Stimulated activated CD4-positive, alpha-beta T cell treated with anti-CD3 and anti-CD28 coated beads, Interleukin-2, amount 100 ng/mL, for 4 hours (primary cell): Measurements from ENCODE around the gene WDHD1.
"Not testable (repeated sequence)": the region's sequence is repeated elsewhere in the genome, so short reads cannot be mapped to it uniquely, and the experiment has no call there.

ENCODE experiments used
- DNase-seq: peaks from one replicate; pipeline ENCODE4 v3.0.0-alpha.2; 2020; ENCODE audit warnings: low read depth

Gene WDHD1

GRCh38 chr14:54955143-54955542, 71.8 kb downstream of the WDHD1 start:
- no peak for DNase-seq

- not testable (repeated sequence) for DNase-seq
Observed at GRCh38 chr14:54953609-54954008, 73.3 kb downstream of the WDHD1 start.

GRCh38 chr14:54952803-54953202, 74.1 kb downstream of the WDHD1 start:
- not testable (repeated sequence) for DNase-seq

- no peak for DNase-seq
Observed at GRCh38 chr14:54947230-54947629, 79.7 kb downstream of the WDHD1 start.

- DNase-seq: no peak
Observed at GRCh38 chr14:54946500-54946899, 80.4 kb downstream of the WDHD1 start.

GRCh38 chr14:54944737-54945391, 82.0 kb downstream of the WDHD1 start:
- DNase-seq: no peak

GRCh38 chr14:54942913-54943312, 84.0 kb downstream of the WDHD1 start:
- no peak for DNase-seq

- DNase-seq: no peak
Observed at GRCh38 chr14:54936816-54937215, 90.1 kb downstream of the WDHD1 start.

- DNase-seq: no peak
Observed at GRCh38 chr14:54935958-54936357, 90.9 kb downstream of the WDHD1 start.

GRCh38 chr14:54935100-54935499, 91.8 kb downstream of the WDHD1 start:
- DNase-seq: no peak

GRCh38 chr14:54933006-54933405, 93.9 kb downstream of the WDHD1 start:
- no peak for DNase-seq

- DNase-seq: no peak
Observed at GRCh38 chr14:54931598-54932340, 95.1 kb downstream of the WDHD1 start.

- DNase-seq: no peak
Observed at GRCh38 chr14:54931101-54931500, 95.8 kb downstream of the WDHD1 start.

GRCh38 chr14:54929556-54929955, 97.3 kb downstream of the WDHD1 start:
- no peak for DNase-seq

- no peak for DNase-seq
Observed at GRCh38 chr14:54928216-54928615, 98.7 kb downstream of the WDHD1 start.

GRCh38 chr14:54927551-54927950, 99.3 kb downstream of the WDHD1 start:
- DNase-seq: no peak

- not testable (repeated sequence) for DNase-seq
Observed at GRCh38 chr14:54926570-54926969, 100.3 kb downstream of the WDHD1 start.

GRCh38 chr14:54922598-54922997, 104.3 kb downstream of the WDHD1 start:
- DNase-seq: no peak

GRCh38 chr14:54920052-54920451, 106.8 kb downstream of the WDHD1 start:
- DNase-seq: no peak

GRCh38 chr14:54919330-54919729, 107.6 kb downstream of the WDHD1 start:
- no peak for DNase-seq

GRCh38 chr14:54918427-54918826, 108.5 kb downstream of the WDHD1 start:
- DNase-seq: no peak

- DNase-seq: no peak
Observed at GRCh38 chr14:54916101-54916500, 110.8 kb downstream of the WDHD1 start.

GRCh38 chr14:54909817-54910558, 116.9 kb downstream of the WDHD1 start:
- DNase-seq: no peak
